ENCODE results near the gene GJB3.

Gene GJB3

DNA sequence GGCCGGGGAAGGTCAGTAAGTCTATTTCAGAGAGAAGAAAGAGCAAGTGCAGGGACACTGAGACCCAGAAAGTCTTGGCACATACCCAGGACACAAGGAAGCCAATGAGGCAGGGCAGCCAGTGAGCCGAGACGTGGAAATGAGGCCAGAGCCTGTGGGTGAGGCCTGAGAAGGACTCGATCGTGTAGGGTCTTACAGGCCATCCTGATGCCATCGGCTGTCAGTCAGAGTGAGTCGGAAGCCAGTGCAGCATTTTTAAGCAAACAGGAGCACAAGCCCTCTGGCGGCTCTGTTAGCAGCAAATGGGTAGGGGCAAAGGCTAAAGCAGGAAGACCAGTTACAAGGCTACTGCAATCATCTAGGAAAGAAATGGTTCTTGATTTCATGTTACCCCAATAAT, 6.1 kb upstream of the GJB3 start:
- no peak for TF ChIP-seq FOXP2 (optimal IDR thresholded peaks at IDR 0.05; ENCODE audit: borderline replicate concordance, extremely low read depth, extremely low read length, insufficient read depth)

DNA sequence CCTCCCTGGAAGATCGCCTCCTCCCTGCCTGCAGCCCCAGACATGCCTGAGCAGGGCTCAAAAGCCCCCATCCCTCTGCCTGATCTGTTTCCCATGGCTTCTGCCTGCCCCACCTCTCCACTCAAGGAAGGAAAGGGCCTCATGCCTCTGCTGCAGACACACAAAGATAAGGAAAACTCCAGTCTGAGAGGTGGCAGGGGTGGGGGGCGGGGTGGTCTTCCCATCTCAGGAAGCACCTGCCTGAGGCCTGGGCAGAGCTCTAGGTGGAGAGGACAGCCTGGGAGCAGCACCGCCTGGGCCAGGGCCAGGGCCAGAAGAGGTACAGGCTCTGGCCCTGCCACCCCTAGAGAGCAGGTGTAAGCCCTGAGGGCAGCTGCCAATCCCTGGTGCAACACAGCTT, 4.1 kb upstream of the GJB3 start:
- no peak for TF ChIP-seq POLR2AphosphoS5 (IDR thresholded peaks at IDR 0.05; ENCODE audit: low read depth, low read length)
- TF ChIP-seq, protein P1, sequence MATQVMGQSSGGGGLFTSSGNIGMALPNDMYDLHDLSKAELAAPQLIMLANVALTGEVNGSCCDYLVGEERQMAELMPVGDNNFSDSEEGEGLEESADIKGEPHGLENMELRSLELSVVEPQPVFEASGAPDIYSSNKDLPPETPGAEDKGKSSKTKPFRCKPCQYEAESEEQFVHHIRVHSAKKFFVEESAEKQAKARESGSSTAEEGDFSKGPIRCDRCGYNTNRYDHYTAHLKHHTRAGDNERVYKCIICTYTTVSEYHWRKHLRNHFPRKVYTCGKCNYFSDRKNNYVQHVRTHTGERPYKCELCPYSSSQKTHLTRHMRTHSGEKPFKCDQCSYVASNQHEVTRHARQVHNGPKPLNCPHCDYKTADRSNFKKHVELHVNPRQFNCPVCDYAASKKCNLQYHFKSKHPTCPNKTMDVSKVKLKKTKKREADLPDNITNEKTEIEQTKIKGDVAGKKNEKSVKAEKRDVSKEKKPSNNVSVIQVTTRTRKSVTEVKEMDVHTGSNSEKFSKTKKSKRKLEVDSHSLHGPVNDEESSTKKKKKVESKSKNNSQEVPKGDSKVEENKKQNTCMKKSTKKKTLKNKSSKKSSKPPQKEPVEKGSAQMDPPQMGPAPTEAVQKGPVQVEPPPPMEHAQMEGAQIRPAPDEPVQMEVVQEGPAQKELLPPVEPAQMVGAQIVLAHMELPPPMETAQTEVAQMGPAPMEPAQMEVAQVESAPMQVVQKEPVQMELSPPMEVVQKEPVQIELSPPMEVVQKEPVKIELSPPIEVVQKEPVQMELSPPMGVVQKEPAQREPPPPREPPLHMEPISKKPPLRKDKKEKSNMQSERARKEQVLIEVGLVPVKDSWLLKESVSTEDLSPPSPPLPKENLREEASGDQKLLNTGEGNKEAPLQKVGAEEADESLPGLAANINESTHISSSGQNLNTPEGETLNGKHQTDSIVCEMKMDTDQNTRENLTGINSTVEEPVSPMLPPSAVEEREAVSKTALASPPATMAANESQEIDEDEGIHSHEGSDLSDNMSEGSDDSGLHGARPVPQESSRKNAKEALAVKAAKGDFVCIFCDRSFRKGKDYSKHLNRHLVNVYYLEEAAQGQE (IDR thresholded peaks at IDR 0.05; ENCODE audit: insufficient read depth in 1 of 2, low read depth in 2 of 2, low read length in 2 of 2) = no peak
- no peak for TF ChIP-seq TAF1 (IDR thresholded peaks at IDR 0.05; ENCODE audit: borderline replicate concordance, insufficient read depth, low read length)
- no peak for TF ChIP-seq SIN3A (IDR thresholded peaks at IDR 0.05; ENCODE audit: borderline replicate concordance, insufficient read depth, low read length)
- TF ChIP-seq FOXP2 (optimal IDR thresholded peaks at IDR 0.05; ENCODE audit: borderline replicate concordance, extremely low read depth, extremely low read length, insufficient read depth) = no peak

- TF ChIP-seq SIN3A (IDR thresholded peaks at IDR 0.05; ENCODE audit: borderline replicate concordance, insufficient read depth, low read length) = no peak
- TF ChIP-seq, protein P1 (IDR thresholded peaks at IDR 0.05; ENCODE audit: insufficient read depth in 1 of 2, low read depth in 2 of 2, low read length in 2 of 2) = no peak
- TF ChIP-seq TAF1 (IDR thresholded peaks at IDR 0.05; ENCODE audit: borderline replicate concordance, insufficient read depth, low read length) = no peak
- no peak for TF ChIP-seq POLR2AphosphoS5 (IDR thresholded peaks at IDR 0.05; ENCODE audit: low read depth, low read length)
- TF ChIP-seq FOXP2 (optimal IDR thresholded peaks at IDR 0.05; ENCODE audit: borderline replicate concordance, extremely low read depth, extremely low read length, insufficient read depth) = no peak
Observed at GRCh38 chr1:34777519-34778321, 3.3 kb upstream of the GJB3 start.

GRCh38 chr1:34778381-34778780, 2.6 kb upstream of the GJB3 start:
- TF ChIP-seq SIN3A (IDR thresholded peaks at IDR 0.05; ENCODE audit: borderline replicate concordance, insufficient read depth, low read length) = no peak
- TF ChIP-seq, protein P1 (IDR thresholded peaks at IDR 0.05; ENCODE audit: insufficient read depth in 1 of 2, low read depth in 2 of 2, low read length in 2 of 2) = no peak
- no peak for TF ChIP-seq TAF1 (IDR thresholded peaks at IDR 0.05; ENCODE audit: borderline replicate concordance, insufficient read depth, low read length)
- TF ChIP-seq POLR2AphosphoS5 (IDR thresholded peaks at IDR 0.05; ENCODE audit: low read depth, low read length) = no peak
- no peak for TF ChIP-seq FOXP2 (optimal IDR thresholded peaks at IDR 0.05; ENCODE audit: borderline replicate concordance, extremely low read depth, extremely low read length, insufficient read depth)

GRCh38 chr1:34779005-34779404, 2.0 kb upstream of the GJB3 start:
- TF ChIP-seq TAF1 (IDR thresholded peaks at IDR 0.05; ENCODE audit: borderline replicate concordance, insufficient read depth, low read length) (no peak), SIN3A (IDR thresholded peaks at IDR 0.05; ENCODE audit: borderline replicate concordance, insufficient read depth, low read length) (no peak), FOXP2 (optimal IDR thresholded peaks at IDR 0.05; ENCODE audit: borderline replicate concordance, extremely low read depth, extremely low read length, insufficient read depth) (no peak), POLR2AphosphoS5 (IDR thresholded peaks at IDR 0.05; ENCODE audit: low read depth, low read length) (no peak)
- TF ChIP-seq, protein P1 (IDR thresholded peaks at IDR 0.05; ENCODE audit: insufficient read depth in 1 of 2, low read depth in 2 of 2, low read length in 2 of 2) = no peak

Data from PFSK-1 (cell line).